NCI-H774 (cell line): ENCODE measurements around the gene SLAMF7.

Source experiments
- DNase-seq: peaks from one replicate; lab custom pipeline; 2025; lab: John Stamatoyannopoulos, UW

Gene SLAMF7

DNA sequence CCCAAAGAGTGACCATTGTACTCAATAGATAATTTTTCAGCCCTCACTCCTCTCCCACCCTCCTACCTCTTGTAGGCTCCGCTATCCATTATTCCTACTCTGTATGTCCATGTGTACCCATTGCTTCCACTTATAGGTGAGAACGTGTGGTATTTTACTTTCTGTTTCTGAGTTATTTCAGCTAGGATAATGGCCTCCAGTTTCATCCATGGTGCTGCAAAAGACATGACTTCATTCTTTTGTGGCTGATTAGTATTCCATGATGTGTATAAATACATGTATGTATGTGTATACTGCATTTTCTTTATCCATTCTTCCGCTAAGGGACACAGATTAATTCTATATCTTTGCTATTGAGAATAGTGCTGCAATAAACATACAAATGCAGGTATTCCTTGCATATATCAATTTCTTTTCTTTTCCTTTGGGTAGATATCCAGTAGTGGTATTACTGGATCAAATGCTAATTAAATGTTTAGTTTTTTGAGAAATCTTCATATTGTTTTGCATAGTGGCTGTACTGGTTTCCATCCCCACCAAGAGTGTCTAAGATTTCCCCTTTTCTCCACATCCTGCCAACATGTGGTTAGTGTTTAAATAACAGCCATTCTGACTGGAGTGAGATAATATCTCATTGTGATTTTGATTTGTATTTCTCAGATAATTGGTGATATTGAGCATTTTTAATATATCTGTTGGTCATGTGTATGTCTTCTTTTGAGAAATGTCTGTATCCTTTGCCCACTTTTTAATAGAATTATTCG is 61.8 kb downstream of the SLAMF7 start:
- DNase-seq: no peak

DNA sequence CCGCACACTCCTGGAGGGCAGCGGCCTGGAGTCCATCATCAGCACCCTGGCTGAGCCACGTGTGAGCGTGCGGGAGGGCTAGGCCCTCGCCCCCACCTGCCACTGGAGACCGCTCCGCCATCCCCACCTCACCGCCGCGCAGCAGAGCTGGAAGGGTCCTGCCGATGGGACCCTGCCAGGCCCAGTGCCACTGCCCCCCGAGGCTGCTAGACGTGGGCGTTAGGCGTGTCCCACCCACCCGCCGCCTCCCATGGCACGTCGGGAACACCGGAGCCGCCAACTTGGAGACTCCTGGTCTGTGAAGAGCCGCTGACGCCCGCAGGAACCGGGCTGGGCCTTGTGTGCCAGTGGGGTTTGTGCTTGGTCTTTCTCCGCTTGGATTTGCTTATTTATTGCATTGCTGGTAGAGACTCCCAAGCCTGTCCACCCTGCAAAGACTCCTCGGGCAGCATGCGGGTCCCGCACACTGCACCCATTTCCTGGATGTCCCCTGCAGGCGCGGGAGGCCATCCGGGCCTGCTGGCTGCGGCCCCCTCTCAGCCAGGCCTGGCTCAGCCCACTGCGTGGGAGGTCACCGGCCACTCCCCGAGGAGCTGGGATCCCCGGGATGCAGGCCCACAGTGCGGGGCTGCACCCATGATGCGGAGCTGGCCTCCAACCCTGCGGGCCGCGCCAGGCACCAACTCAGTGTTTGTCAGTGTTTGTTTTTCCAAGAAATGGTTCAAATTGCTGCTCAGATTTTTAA is 63.0 kb downstream of the SLAMF7 start:
- no peak for DNase-seq
